Left cardiac atrium (tissue), 4 donors: Measurements from ENCODE around the gene UBE2S. TPM values are rescaled to one million over a fixed set of nuclear protein-coding genes. Genes with fewer than 3 reads are reported as not detected.
A peak's percentile ranks its signal among the peaks of the same experiment; 100 is the strongest.

Experiments used
- ATAC-seq, 2 donors: fragments of 200-7000 bp; cut with Tn5 transposase; one replicate each; pipeline ENCODE4 v1.9.1; 2020; ENCODE audit warnings: mild to moderate bottlenecking in 2 of 2, moderate library complexity in 2 of 2
- DNase-seq: peaks from one replicate; pipeline ENCODE4 v3.0.0-alpha.2; 2020
- intact Hi-C, 2 donors: fragments of 100-400 bp; cut with DNase I; formaldehyde crosslinking; loops; one replicate each; pipeline versions ENCODE4 v1.14.1 to v1.15.1; 2022 to 2023
- total RNA-seq, 2 donors: library from RNA; stranded (reverse); fragmentation: NEBNext Ultra II Directional; extraction: Animal tissue kit (Norgen Biotek cat#: 25700); gene quantifications; one replicate each; pipeline ENCODE4 v1.2.1, GENCODE V29; 2021
- donor health status: DM: no; HTN: yes; CAD: no.
- donor health status: DM: no; HTN: yes; CAD: no; lungs with severe emphysema.
- donor health status: DM: yes; HTN: yes; CAD: no.
- donor health status: Dilated cardiomyopathy.

The UBE2S gene
- total RNA-seq, 2 donors from 2014 or later, result 18.1 to 29.9 TPM

DNA sequence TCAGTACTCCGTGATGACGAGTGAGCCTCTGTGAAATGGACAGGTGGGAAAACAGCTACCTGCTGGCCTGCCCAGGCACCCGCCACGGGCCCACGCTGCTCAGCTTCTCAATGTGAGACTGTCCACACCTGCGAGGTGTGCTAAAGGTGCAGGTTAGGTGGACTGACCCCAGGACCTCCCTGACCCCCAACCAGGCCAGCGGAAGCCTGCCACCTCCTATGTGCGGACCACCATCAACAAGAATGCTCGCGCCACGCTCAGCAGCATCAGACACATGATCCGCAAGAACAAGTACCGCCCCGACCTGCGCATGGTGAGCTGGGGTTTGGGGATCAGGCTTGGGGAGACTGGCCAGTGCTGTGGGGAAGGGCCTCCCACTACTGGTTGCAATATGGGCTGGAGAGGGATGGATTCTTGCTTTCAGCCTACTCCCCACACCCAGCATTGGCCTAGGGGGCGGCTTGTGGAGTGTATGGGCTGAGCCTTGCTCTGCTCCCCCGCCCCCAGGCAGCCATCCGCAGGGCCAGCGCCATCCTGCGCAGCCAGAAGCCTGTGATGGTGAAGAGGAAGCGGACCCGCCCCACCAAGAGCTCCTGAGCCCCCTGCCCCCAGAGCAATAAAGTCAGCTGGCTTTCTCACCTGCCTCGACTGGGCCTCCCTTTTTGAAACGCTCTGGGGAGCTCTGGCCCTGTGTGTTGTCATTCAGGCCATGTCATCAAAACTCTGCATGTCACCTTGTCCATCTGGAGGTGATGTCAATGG is 19.7 kb downstream of the UBE2S start:
- DNase-seq, result no peak
- intact Hi-C loops, result loop anchor here in 1 of 2 donors (10.0 kb wide), 1 partner anchor 83 kb away; no protein-coding TSS in a partner anchor
- no peak for ATAC-seq

DNA sequence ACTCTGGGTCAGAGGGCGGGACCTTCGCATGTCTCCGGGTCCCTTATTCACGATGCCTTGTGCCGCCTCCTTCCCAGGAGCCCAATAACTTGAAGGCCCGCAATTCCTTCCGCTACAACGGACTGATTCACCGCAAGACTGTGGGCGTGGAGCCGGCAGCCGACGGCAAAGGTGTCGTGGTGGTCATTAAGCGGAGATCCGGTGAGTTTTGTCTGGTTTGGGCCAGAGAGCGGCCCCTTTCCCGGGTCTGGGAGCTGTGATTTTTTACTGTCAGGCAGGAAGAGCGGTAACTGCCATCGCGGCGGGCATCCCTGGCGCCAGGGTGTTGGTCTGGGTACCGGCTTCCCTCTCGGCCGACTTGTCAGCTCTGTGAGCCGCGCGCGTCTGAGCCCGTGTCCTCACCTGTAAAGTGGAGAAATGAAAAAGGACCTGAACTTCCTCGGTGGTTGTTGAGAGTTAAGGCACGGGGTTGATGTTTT is 21.1 kb downstream of the UBE2S start:
- DNase-seq (no peak), ATAC-seq (no peak)
- intact Hi-C loops, result loop anchor here in 1 of 2 donors (10.0 kb wide), 1 partner anchor 82 kb away; no protein-coding TSS in a partner anchor

DNA sequence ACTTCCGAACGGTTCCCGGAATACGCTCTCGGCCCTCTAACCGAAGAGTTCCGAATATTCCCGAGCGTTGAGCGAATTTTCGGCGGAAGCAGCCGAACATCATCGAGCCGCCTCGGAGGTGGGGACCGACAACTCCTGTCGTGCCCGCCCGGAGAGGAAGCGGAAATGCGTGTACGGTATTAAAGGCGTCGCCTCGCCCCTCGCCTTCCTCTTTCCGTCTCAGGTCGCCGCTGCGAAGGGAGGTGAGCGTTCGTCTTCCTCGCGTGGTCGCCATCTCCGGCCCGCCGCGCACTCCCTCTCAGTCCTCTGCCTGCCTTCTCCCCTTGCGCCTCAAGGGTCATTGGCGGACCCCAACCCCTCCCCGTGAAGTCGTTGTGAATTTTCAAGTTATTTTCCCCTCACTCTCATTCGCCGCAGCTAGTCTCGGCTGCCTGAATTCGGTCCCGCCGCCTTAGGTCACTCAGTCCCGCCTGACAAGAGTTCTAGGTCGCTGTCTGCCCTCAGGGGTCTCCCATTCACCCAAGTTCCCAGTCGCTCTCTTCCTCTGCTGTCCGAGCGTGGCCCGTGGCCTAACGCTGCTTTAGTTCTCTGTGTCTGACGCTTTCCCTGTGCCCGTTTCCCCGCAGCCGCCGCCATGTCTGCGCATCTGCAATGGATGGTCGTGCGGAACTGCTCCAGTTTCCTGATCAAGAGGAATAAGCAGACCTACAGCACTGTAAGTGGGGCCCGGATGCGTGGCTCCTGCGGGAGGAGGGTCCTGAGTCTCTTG is 21.7 kb downstream of the UBE2S start, which contains the start of gene RPL28:
Gene RPL28 (plus strand): TSS at position 209 of the 769 bp plus-strand sequence. CDS start 426 bp downstream, at position 635.
- intact Hi-C loops, result loop anchor here in 1 of 2 donors (10.0 kb wide), 1 partner anchor 81 kb away; no protein-coding TSS in a partner anchor
- DNase-seq, result peak; percentile 99
- ATAC-seq, result peak; percentile 88 to 90

DNA sequence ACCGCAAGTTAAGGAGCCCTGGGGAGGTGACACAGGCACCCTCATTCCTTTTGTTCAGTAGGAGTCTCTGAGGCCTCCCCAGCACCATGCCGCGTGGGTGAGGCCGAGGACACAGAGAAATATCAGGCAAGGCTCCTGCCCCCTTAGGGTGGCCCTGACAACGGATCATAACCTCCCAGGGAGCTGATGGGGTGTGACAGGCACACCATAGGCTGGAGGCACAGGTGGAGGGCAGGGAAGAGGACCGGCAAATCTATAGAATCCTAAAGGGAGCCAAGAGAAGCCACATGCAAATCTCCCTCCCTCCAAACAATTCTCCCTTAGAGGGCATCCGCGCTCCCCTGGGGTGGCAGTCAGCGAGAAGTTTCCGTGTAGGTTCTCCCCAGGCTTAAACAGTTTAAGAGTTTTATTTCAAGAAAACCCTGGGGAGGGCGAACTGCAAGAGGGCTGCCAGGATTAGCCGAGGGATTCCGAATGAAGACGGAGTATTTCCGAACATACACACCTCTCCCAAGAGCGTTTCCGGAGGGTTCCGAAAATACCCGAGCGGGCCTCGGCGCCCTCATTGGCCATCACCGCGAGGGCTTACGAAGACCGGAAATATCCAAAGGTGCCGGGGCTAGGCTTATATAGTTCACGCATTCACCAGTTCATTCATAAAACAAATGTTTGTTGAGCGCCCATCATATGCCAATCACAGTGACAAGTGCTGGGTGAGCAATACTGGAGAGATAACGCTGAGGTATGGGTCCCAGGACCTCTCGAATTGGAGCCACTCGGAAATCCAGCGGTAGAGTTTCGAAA is 22.5 kb downstream of the UBE2S start:
- ATAC-seq (peak; percentile 88 to 89), DNase-seq (peak; percentile 97)
- intact Hi-C loops, result loop anchor here (5.0 to 10.0 kb wide), 3 partner anchors 43 to 83 kb away; no protein-coding TSS in a partner anchor

DNA sequence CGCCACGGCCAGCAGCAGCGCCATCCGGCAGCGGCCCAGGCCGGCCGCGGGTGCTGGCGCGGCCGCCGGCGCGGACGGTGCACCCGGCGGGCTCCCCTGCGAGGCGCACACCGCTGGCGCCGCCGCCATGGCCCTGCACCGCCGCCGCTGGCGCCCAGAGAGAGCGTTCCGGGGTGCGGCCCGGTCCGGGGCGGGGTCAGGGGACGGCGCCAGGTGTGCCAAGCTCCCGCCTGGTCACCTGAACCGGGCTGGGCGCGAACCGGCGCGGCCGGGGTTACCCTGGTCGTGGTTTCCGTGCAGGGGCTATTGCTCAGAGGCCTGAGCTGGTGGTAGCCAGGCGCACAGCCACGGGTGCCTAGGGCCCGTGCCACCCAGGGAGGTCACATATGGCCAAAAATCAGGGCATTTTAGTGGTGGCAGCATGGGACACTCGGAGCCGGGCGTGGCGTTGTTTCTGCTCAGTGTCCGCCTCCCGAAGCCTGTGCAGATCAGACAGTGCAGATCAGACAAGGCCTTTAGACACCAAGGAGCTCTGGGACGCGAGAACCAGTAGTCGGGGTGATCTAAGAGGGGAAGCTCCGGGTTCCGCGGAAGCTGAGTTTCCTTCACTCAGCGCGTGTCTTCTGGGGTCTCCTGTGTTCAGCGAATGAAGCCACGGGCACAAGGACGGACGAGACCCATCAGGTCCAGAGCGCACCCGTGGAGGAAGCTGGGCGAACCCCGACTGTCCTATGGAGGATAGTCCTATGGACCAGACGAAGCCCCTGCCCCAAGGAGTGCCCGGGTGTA is 23.3 kb downstream of the UBE2S start, which contains the start of gene TMEM238:
Gene TMEM238 (minus strand): TSS at position 162 of the 789 bp plus-strand sequence. CDS start 33 bp downstream, at position 129.
- intact Hi-C loops, result loop anchor here (5.0 to 10.0 kb wide), 3 partner anchors 42 to 82 kb away; no protein-coding TSS in a partner anchor
- ATAC-seq (peak in 1 of 2 donors; percentile 0), DNase-seq (no peak)

DNA sequence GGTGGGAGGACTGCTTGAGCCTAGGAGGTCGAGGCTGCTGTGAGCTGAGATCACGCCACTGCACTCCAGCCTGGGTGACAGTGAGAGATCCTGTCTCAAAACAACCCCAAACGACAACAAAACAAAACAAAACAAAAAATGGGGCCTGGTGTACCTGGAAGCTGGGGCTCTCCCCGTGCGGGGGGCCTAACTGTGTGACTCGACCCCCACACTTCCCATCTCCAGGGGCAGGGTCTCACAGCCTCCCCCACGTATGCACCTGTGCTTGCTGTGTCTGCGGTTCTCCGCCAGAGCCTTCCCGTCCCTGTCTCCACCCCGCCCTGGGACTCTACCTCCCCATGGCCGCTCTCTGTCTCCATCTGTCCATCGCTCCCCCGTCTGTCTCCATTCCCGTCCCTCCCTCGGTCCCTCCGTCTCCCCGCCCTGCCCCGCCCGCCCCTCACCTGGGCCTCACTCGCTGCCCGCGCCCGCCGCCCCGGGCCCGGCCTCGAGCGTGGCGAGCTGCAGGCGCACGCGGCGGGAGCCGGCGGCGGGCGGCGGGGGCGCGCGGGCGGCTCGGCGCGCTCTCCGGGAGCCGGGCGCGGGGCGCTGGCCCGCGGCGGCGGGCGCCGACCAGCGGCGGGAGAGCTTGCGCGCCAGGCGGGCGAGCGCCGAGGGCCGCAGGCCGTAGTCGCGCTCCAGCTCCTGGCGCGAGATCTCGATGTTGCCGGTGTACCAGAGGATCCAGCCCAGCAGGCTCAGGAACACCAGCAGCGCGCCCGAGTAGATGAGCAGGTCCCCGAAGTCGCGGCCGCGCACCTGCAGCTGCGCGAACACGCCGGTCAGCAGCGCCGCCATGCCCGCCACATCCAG is 24.1 kb downstream of the UBE2S start:
- DNase-seq (peak; percentile 59), ATAC-seq (peak; percentile 1 to 23)
- intact Hi-C loops, result loop anchor here (5.0 to 10.0 kb wide), 3 partner anchors 41 to 81 kb away; no protein-coding TSS in a partner anchor

DNA sequence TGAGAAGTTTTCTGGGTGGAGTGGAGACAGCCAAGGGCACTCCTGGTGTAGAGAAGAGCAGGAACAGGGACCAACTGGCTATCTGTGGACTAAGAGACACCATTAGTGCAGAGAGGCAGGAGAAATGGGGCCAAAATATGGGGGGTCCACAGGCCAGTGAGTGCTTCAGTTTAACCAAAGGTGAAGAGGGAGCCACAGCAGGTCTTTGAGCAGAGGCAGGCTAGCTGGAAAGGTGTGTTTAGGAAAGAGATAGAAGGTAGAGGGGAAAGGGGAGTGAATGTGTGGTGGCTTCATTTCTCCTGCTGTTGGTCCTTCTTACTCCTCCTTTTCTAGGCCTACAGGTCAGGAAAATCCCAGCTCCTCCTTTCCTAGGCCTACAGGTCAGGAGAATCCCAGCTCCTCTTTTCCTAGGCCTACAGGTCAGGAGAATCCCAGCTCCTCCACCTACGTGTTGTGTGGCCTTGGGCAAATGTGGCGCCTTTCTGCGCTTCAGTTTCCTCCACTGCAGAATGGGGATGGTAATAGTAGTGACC is 25.0 kb downstream of the UBE2S start:
- ATAC-seq, result no peak
- DNase-seq, result no peak
- intact Hi-C loops, result loop anchor here (5.0 to 10.0 kb wide), 3 partner anchors 40 to 80 kb away; no protein-coding TSS in a partner anchor

DNA sequence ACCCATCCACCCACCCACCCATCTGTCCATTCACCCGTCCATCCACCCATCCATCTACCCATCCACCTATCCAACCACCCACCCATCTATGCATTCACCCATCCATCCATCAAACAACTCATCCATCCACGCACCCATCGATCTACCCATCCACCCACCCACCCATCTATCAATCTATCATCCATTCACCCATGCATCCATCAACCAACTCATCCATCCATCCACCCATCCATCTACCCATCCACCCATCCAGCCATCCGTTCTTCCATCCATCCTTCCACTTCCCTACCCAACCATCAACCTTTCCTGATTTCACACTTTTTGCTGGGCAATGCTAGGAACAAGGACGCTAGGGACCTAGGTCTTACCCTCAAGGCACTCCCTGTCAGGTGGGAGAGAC is 25.6 kb downstream of the UBE2S start:
- no peak for ATAC-seq
- intact Hi-C loops, result loop anchor here (5.0 to 10.0 kb wide), 3 partner anchors 40 to 80 kb away; no protein-coding TSS in a partner anchor
- no peak for DNase-seq

DNA sequence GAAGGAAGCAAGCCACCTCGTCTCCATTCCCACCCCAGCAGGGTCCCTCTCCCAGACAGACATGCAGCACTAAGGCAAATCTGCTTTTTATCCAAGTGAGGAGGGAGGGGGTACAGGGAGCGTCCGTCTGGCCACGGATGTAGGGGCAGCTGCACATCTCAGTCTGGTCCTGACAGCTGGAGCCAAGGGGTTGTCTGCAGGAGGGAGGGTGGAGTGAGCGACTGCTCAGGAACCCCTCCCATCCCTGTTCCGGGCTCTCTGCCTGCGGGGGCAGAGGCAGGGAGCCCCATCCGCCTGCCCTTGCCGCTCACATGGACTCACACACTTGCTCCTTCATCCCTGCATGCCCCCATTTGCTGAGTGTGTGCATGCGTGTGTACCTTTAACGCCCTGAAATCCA is 28.4 kb downstream of the UBE2S start:
- ATAC-seq, result no peak
- intact Hi-C loops, result no loop called here
- DNase-seq, result no peak

DNA sequence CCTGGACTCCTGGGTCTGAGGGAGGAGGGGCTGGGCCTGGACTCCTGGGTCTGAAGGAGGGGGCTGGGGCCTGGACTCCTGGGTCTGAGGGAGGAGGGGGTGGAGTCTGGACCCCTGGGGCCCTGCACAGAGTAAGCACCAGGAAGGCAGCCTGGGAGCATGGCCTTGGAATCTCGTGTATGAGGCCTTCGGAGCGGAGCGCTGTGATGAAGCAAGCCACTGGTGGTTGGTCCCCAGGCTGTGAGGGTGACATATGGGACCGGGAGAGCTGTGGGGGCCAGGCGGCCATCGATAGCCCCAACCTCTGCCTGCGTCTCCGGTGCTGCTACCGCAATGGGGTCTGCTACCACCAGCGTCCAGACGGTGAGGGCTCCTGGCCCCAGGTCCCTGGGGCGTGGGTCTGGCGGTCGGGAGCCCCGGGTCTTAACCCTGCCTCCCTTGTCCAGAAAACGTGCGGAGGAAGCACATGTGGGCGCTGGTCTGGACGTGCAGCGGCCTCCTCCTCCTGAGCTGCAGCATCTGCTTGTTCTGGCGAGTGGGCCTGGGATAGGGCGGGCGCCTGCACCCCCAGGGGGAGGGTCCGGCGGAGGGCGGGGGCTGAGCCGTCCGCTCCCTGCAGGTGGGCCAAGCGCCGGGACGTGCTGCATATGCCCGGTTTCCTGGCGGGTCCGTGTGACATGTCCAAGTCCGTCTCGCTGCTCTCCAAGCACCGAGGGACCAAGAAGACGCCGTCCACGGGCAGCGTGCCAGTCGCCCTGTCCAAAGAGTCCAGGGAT is 30.0 kb downstream of the UBE2S start:
- no peak for DNase-seq
- intact Hi-C loops, result no loop called here
- ATAC-seq, result peak in 1 of 2 donors; percentile 23

DNA sequence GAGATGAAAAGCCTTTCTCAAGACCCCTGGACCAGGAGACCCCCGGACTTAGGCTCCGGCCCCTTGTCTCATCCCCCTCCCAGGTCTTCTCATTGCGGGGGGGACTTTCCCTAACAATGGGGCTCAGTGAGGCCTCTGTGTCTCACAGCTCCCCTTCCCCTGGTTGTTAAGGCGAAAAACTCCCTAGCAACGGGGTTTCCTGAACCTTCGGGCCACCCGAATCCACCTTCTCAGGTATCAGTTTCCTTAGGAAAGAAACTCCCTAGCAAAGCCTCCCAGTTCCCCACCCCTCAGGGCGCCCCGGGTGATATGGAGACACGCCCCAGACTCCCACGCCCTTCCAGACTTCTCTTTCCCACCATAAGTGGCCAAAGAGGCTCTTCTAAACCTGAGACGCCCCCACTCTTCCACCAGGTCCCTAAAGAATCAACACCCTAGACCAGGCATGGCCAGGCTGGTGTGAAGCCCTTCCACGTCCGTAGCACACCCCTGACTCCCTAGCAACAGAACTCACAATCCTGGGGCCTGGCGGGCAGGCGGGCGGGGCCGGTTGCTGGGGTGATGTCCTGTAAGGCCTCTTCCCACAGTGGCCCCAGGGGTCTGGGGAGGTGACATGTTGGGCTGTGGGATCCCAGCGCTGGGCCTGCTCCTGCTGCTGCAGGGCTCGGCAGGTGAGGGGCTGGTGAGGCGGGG is 31.2 kb downstream of the UBE2S start, which contains the start of gene TMEM190:
Gene TMEM190 (plus strand): TSS at position 586 of the 693 bp plus-strand sequence. CDS start 28 bp downstream, at position 614.
- no peak for ATAC-seq
- no peak for DNase-seq

DNA sequence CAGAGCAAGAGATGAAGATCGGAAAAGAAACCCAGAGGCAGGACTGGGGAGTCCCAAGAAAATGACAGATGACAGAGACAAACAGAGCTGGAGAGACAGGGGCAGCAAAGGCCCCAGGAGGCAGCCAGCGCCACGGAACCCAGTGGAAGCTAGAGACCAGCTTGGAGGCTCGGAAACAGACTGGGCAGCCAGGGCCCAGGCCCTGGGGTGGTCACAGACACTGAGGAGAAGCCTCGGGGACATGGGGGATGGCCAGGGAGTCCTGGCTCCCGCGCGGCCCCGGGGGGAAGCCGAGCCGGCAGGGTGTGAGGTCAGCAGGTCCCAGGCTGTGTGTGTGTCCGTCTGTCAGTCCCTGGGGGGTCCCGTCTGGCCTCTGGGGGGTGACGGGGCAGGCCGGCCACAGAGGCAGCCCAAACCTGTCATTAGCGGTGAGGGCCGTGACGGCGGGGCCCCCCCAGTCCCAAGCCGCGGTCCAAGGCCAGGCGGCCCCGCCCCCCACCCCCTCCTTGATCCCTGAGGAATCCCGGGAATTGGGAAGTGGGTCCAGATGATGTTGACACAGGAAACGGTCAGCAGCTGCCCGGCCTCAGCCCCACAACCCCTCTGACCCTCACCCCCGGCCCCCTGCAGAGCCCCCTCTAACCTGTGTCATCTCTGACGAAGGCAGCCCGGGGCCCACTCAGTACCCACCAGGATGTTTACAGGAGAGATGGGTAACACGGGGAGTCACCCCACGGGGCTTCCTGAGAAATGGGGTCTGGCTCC is 33.4 kb downstream of the UBE2S start:
- ATAC-seq (no peak), DNase-seq (no peak)
- intact Hi-C loops, result no loop called here

More for the DNA sequence above, 31.2 kb downstream of the UBE2S start, which contains the start of gene TMEM190:
- intact Hi-C loops, result no loop called here

DNA sequence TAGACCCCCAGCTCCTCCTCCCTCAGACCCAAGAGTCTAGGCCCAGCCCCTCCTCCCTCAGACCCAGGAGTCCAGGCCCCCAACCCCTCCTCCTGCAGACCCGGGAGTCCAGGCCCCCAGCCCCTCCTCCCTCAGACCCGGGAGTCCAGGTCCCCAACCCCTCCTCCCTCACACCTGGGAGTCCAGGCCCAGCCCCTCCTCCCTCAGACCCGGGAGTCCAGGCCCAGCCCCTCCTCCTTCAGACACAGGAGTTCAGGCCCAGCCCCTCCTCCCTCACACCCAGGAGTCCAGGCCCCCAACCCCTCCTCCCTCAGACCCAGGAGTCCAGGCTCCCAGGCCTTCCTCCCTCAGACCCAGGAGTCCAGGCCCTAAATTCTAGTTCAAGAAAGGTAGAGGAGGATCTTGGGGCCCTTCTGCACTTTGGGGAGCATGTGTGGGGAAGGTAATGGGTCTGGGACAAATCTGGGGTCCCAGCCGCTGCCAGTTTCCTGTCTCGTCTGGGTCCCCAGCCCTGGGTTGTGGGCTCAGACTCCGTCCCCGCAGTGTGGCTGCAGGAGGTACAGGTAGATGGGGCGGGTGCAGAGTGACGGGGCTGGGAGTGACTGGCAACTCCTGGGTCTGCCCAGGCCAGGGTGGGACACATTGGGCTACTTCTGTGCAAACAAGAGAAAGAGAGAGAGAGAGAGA is 34.1 kb downstream of the UBE2S start:
- intact Hi-C loops, result no loop called here
- no peak for DNase-seq
- ATAC-seq, result no peak
